ENCODE measurements around the gene MAPK7.

Gene MAPK7

DNA sequence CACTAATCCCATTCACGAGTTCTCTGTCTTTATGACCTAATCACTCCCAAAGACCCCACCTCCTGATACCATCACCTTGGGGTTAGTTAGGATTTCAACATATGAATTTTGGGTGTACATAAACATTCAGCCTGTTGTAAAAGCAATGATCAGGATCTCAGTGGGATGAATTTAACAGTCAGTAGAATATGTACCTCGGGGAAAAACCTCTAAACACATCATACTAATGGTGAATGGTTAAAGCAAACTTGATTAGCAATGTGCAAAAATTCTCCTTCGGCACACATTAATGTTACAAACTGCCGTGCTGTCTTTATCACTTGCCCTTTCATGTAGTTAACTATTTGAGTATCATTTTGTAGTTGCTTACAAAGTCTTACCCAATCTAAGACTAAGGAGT, 42.9 kb downstream of the MAPK7 start:
- DNase-seq (ENCODE audit: low spot score): no peak

DNA sequence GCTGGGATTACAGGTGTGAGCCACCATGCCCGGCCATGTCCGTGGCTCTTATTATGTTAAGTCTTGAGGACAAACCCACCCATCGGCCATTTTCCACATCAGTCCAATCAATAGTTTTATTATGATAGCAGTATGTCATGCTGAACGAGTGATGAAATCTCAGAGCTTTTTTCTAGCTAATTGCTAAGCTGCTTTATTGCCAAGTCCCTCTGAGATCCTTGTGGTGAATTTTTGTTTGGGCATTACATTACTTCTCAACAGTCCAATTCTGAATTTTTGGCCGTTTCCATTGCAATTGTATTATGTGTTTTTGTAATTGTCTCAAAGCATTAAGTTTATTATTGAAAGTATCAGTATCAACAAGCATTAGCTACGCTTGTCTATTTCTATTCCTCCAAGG, 43.6 kb downstream of the MAPK7 start:
- no peak for DNase-seq (ENCODE audit: low spot score)

DNA sequence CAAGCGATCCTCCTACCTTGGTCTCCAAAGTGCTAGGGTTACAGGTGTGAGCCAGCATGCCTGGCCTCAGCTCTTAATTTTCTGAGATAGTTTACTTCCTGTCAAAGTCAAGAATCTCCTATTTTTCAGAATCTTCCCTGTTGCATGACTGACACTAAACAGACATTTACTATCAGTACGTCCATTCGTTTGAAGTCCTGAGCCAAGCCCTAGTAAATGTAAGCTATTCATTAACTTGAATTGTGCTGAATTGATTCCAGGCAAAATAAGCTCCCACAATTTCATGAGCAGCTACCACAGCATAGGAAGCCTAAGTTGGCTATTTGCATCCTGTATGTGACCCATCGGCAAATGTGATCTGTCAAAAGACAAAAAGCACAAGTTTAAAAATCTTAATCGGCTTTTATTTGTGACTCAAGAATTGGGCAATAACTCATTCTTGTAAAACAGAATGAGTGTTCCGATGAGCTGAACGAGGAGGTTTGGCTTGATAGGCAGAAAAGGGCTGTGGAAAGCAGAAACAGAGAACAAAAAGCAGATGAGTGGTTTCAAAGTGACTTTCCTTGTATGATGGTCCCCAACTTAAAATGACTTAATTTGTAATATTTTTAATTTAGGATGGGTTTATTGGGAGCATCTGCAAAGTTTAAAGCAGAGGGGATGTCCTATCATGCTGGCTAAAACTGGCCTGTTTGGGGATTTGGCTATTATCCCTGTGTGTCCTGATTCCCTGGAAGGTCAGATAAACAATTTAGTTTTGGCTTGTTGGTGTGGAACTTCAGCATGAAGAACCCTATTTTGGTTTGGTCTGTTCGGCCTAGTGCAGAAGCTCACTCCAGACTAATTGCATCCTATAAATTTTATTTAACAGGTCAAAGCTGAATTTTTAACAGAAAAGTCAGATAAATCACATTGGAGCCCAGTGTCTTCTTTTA, 46.9 kb downstream of the MAPK7 start:
- no peak for DNase-seq (ENCODE audit: low spot score)

DNA sequence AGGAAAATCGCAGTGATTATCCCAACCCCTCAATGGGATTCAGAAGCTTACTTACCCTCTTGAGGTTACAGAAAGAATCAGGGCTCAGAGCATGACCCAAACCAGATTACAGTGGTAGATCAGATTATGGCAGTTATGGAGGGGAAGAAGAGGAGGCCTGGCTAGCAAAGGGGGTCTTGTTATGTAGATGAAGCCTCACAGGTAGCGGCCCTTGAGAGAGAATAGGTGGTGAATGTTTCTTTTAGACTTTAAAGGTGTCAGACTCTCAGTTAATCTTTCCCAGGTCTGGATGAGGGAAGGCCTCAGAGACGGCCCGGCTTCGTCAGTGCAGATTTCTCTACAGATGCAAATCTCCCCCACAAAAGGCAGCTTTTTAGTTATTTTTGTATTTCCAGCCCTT, 48.3 kb downstream of the MAPK7 start:
- DNase-seq (ENCODE audit: low spot score): no peak

DNA sequence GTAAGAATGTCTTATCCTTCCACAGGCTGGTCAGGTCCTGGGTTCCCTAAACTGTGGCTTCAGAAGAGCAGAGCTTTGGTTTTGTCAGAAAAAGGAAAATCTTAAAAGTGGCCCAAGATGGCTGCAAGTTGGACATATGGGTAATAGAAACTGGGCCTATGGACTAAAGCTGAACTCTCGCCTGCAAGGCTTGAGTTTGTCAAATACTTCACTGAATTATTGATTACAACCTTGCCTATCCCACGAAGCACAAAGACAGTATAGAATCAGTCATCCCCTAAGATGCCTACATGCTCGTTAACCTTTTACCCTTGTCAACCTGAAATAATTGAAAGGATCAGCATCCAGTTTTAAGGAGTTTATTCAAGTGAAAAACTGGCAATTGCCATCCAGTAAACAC, 53.4 kb downstream of the MAPK7 start:
- DNase-seq (ENCODE audit: low spot score): no peak

All from HuH-7.5 (cell line).